BLaER1 treated with 17β-estradiol and CSF1 and Interleukin-3, amounts not matched to agents 10 nM and 100 nM (cell line): ENCODE data around the gene NOS1AP.

ENCODE experiments used
- H3K27ac ChIP-seq, 11 experiments: shearing (Covaris generic); formaldehyde crosslinking; 2 replicates each; pipeline ENCODE4 v1.8.1; 2022
- H3K27me3 ChIP-seq, 11 experiments: shearing (Covaris generic); formaldehyde crosslinking; 2 replicates each; pipeline ENCODE4 v1.8.1; 2022
- H3K36me3 ChIP-seq, 11 experiments: shearing (Covaris generic); formaldehyde crosslinking; 2 replicates each; pipeline ENCODE4 v1.8.1; 2022
- H3K4me1 ChIP-seq, 10 experiments: shearing (Covaris generic); formaldehyde crosslinking; 2 replicates each; pipeline ENCODE4 v1.8.1; 2022
- H3K4me2 ChIP-seq, 11 experiments: shearing (Covaris generic); formaldehyde crosslinking; 2 replicates each; pipeline ENCODE4 v1.8.1; 2022
- H3K4me3 ChIP-seq, 10 experiments: shearing (Covaris generic); formaldehyde crosslinking; 2 replicates each; pipeline ENCODE4 v1.8.1; 2022
- H3K9ac ChIP-seq, 11 experiments: shearing (Covaris generic); formaldehyde crosslinking; 2 replicates each; pipeline ENCODE4 v1.8.1; 2022
- H3K9me3 ChIP-seq, 11 experiments: shearing (Covaris generic); formaldehyde crosslinking; replicated peaks in 1 of 11; 2 replicates each; pipeline ENCODE4 v1.8.1; 2022
- H4K20me1 ChIP-seq, 11 experiments: shearing (Covaris generic); formaldehyde crosslinking; 2 replicates each; pipeline ENCODE4 v1.8.1; 2022
- Cebpa-rat ChIP-seq, 11 experiments: shearing (Covaris generic); IDR thresholded peaks; 2 replicates each; pipeline ENCODE4 v1.8.1; 2022

NOS1AP gene

GRCh38 chr1:162175379-162176081 is 106.0 kb downstream of the NOS1AP start:
- Histone ChIP-seq H4K20me1 (no peaks in the 10 kb centered on the region), H3K36me3 (no peaks in the 10 kb centered on the region), H3K9ac (no peak overlapping the region), H3K4me2 (no peak overlapping the region), H3K9me3 (no peaks in the 10 kb centered on the region), H3K4me1 (peaks cover 0 to 6% (median 0%) of the 10 kb centered on the region in 10 experiments; a peak in 2 of 20 replicates), H3K27me3 (no peaks in the 10 kb centered on the region), H3K4me3 (no peak overlapping the region), H3K27ac (no peak overlapping the region)
- no peak for TF ChIP-seq Cebpa-rat (IDR thresholded peaks at IDR 0.05)

- Histone ChIP-seq H3K9ac (no peak overlapping the region), H3K4me1 (peaks cover 0 to 6% (median 0%) of the 10 kb centered on the region in 10 experiments; a peak in 2 of 20 replicates), H3K4me2 (no peak overlapping the region)
These were observed 107.6 kb downstream of the NOS1AP start for GRCh38 chr1:162177126-162177525.

GRCh38 chr1:162178432-162178831 is 108.9 kb downstream of the NOS1AP start:
- no peaks in the 10 kb centered on the region for H3K9me3 ChIP-seq
- no peak overlapping the region for H3K9ac ChIP-seq
- no peak overlapping the region for H3K4me3 ChIP-seq
- H3K4me2 ChIP-seq = no peak overlapping the region
- H3K36me3 ChIP-seq = no peaks in the 10 kb centered on the region
- no peaks in the 10 kb centered on the region for H4K20me1 ChIP-seq
- H3K27me3 ChIP-seq = no peaks in the 10 kb centered on the region
- no peak for TF ChIP-seq Cebpa-rat (IDR thresholded peaks at IDR 0.05)
- peaks cover 0 to 6% (median 0%) of the 10 kb centered on the region in 10 experiments; a peak in 2 of 20 replicates for H3K4me1 ChIP-seq
- H3K27ac ChIP-seq = no peak overlapping the region

More at GRCh38 chr1:162177126-162177525, 107.6 kb downstream of the NOS1AP start:
- no peaks in the 10 kb centered on the region for H3K27me3 ChIP-seq
- H4K20me1 ChIP-seq = no peaks in the 10 kb centered on the region
- no peak overlapping the region for H3K27ac ChIP-seq
- H3K9me3 ChIP-seq = no peaks in the 10 kb centered on the region
- H3K36me3 ChIP-seq = no peaks in the 10 kb centered on the region
- H3K4me3 ChIP-seq = no peak overlapping the region
- TF ChIP-seq Cebpa-rat (IDR thresholded peaks at IDR 0.05) = no peak

- Histone ChIP-seq H4K20me1 (no peaks in the 10 kb centered on the region), H3K27me3 (no peaks in the 10 kb centered on the region), H3K4me1 (peaks cover 0 to 6% (median 0%) of the 10 kb centered on the region in 10 experiments; a peak in 2 of 20 replicates), H3K4me2 (no peak overlapping the region), H3K27ac (no peak overlapping the region), H3K9ac (no peak overlapping the region), H3K36me3 (no peaks in the 10 kb centered on the region), H3K4me3 (no peak overlapping the region), H3K9me3 (no peaks in the 10 kb centered on the region)
- TF ChIP-seq Cebpa-rat (IDR thresholded peaks at IDR 0.05) = no peak
These were observed 109.6 kb downstream of the NOS1AP start for GRCh38 chr1:162179121-162179520.

- H3K9ac ChIP-seq = no peak overlapping the region
- no peak overlapping the region for H3K27ac ChIP-seq
- H3K9me3 ChIP-seq = no peaks in the 10 kb centered on the region
- H3K4me3 ChIP-seq = no peak overlapping the region
- no peaks in the 10 kb centered on the region for H4K20me1 ChIP-seq
- no peaks in the 10 kb centered on the region for H3K36me3 ChIP-seq
- no peaks in the 10 kb centered on the region for H3K27me3 ChIP-seq
- peaks cover 0 to 6% (median 0%) of the 10 kb centered on the region in 10 experiments; a peak in 2 of 20 replicates for H3K4me1 ChIP-seq
- no peak for TF ChIP-seq Cebpa-rat (IDR thresholded peaks at IDR 0.05)
- H3K4me2 ChIP-seq = no peak overlapping the region
These were observed 111.3 kb downstream of the NOS1AP start for GRCh38 chr1:162180813-162181212.

- H3K27ac ChIP-seq = no peak overlapping the region
- no peak overlapping the region for H3K9ac ChIP-seq
- peaks cover 0 to 3% (median 0%) of the 10 kb centered on the region in 10 experiments; a peak in 2 of 20 replicates for H3K4me1 ChIP-seq
- H3K4me3 ChIP-seq = no peak overlapping the region
- H3K4me2 ChIP-seq = no peak overlapping the region
- peaks cover 0 to 7% (median 0%) of the 10 kb centered on the region in 11 experiments; a peak in 2 of 22 replicates for H3K9me3 ChIP-seq
- H4K20me1 ChIP-seq = no peaks in the 10 kb centered on the region
- no peaks in the 10 kb centered on the region for H3K27me3 ChIP-seq
- TF ChIP-seq Cebpa-rat (IDR thresholded peaks at IDR 0.05) = no peak
- no peaks in the 10 kb centered on the region for H3K36me3 ChIP-seq
These were observed 112.6 kb downstream of the NOS1AP start for GRCh38 chr1:162182090-162182489.

- no peak overlapping the region for H3K4me2 ChIP-seq
- no peaks in the 10 kb centered on the region for H3K36me3 ChIP-seq
- peaks cover 0 to 7% (median 0%) of the 10 kb centered on the region in 11 experiments; a peak in 2 of 22 replicates for H3K9me3 ChIP-seq
- H4K20me1 ChIP-seq = no peaks in the 10 kb centered on the region
- H3K9ac ChIP-seq = no peak overlapping the region
- no peak overlapping the region for H3K27ac ChIP-seq
- no peaks in the 10 kb centered on the region for H3K27me3 ChIP-seq
- no peak for TF ChIP-seq Cebpa-rat (IDR thresholded peaks at IDR 0.05)
- no peaks in the 10 kb centered on the region; a peak in 1 of 20 replicates for H3K4me1 ChIP-seq
- H3K4me3 ChIP-seq = no peak overlapping the region
These were observed 116.0 kb downstream of the NOS1AP start for GRCh38 chr1:162185314-162186025.

GRCh38 chr1:162186026-162186374 is 116.5 kb downstream of the NOS1AP start:
- Histone ChIP-seq H4K20me1 (no peaks in the 10 kb centered on the region), H3K9me3 (peaks cover 0 to 7% (median 0%) of the 10 kb centered on the region in 11 experiments; a peak in 2 of 22 replicates), H3K9ac (no peak overlapping the region), H3K27me3 (no peaks in the 10 kb centered on the region), H3K27ac (no peak overlapping the region), H3K4me2 (no peak overlapping the region), H3K4me1 (no peaks in the 10 kb centered on the region; a peak in 1 of 20 replicates), H3K4me3 (no peak overlapping the region), H3K36me3 (no peaks in the 10 kb centered on the region)
- no peak for TF ChIP-seq Cebpa-rat (IDR thresholded peaks at IDR 0.05)

GRCh38 chr1:162186406-162186805 is 116.9 kb downstream of the NOS1AP start:
- Histone ChIP-seq H3K9me3 (peaks cover 0 to 7% (median 0%) of the 10 kb centered on the region in 11 experiments; a peak in 2 of 22 replicates), H3K27ac (no peak overlapping the region), H3K27me3 (no peaks in the 10 kb centered on the region), H3K4me3 (no peak overlapping the region), H3K36me3 (no peaks in the 10 kb centered on the region), H3K9ac (no peak overlapping the region), H3K4me1 (no peaks in the 10 kb centered on the region; a peak in 1 of 20 replicates), H3K4me2 (no peak overlapping the region), H4K20me1 (no peaks in the 10 kb centered on the region)
- TF ChIP-seq Cebpa-rat (IDR thresholded peaks at IDR 0.05) = no peak
